T-helper 2 cell treated with Interferon-gamma antibody and Interleukin-4, amounts not matched to agents 100 ng/mL and 5 ng/mL, for 36 hours (primary cell): Measurements from ENCODE around the gene FGFBP1. TPM values are rescaled to one million over a fixed set of nuclear protein-coding genes. Genes with fewer than 3 reads are reported as not detected.

ENCODE experiments used
- intact Hi-C: fragments of 100-400 bp; cut with micrococcal nuclease; formaldehyde crosslinking; loops from one replicate; pipeline ENCODE4 v1.15.1; 2023
- total RNA-seq: library from RNA; stranded (reverse); gene quantifications from 2 replicates; pipeline ENCODE4 v1.2.3, GENCODE V29; 2022

Gene FGFBP1
- not detected in 2 replicates for total RNA-seq

GRCh38 chr4:15938640-15939039 is at the start of gene FGFBP1:
TSS of gene FGFBP1 (minus strand) at chr4:15938740. CDS start at chr4:15936632, 2,108 bp downstream.
- intact Hi-C loops: no loop called here

GRCh38 chr4:15988222-15988621 is 49.7 kb upstream of the FGFBP1 start:
- intact Hi-C loops: no loop called here

GRCh38 chr4:15986907-15987306 is 48.4 kb upstream of the FGFBP1 start:
- intact Hi-C loops: no loop called here

- intact Hi-C loops: no loop called here
Measured at GRCh38 chr4:15983610-15984009, 45.1 kb upstream of the FGFBP1 start.

- intact Hi-C loops: no loop called here
Measured at GRCh38 chr4:15982842-15983524, 44.4 kb upstream of the FGFBP1 start.

GRCh38 chr4:15976456-15977447 is 38.2 kb upstream of the FGFBP1 start:
- intact Hi-C loops: no loop called here

GRCh38 chr4:15971068-15971801 is 32.7 kb upstream of the FGFBP1 start:
- intact Hi-C loops: no loop called here

- intact Hi-C loops: no loop called here
Measured at GRCh38 chr4:15968551-15969300, 30.2 kb upstream of the FGFBP1 start.

- intact Hi-C loops: no loop called here
Measured at GRCh38 chr4:15965325-15965724, 26.8 kb upstream of the FGFBP1 start.

GRCh38 chr4:15964159-15964558 is 25.6 kb upstream of the FGFBP1 start:
- intact Hi-C loops: loop anchor here (5.0 kb wide), 1 partner anchor 298 kb away; no protein-coding TSS in a partner anchor

GRCh38 chr4:15963576-15963975 is 25.0 kb upstream of the FGFBP1 start:
- intact Hi-C loops: loop anchor here (1.0 to 5.0 kb wide), 2 partner anchors 38 to 299 kb away; no protein-coding TSS in a partner anchor

GRCh38 chr4:15963001-15963451 is 24.5 kb upstream of the FGFBP1 start, which contains the start of gene FGFBP2:
TSS of gene FGFBP2 (minus strand) at chr4:15963175. CDS start at chr4:15963129, 46 bp downstream.
- intact Hi-C loops: loop anchor here (1.0 to 5.0 kb wide), 2 partner anchors 38 to 299 kb away; no protein-coding TSS in a partner anchor

GRCh38 chr4:15961781-15962510 is 23.4 kb upstream of the FGFBP1 start:
- intact Hi-C loops: loop anchor here (5.0 kb wide), 1 partner anchor 300 kb away; no protein-coding TSS in a partner anchor

GRCh38 chr4:15958562-15958961 is 20.0 kb upstream of the FGFBP1 start:
- intact Hi-C loops: loop anchor here (5.0 to 10.0 kb wide), 3 partner anchors 306 to 554 kb away; no protein-coding TSS in a partner anchor

- intact Hi-C loops: loop anchor here (1.0 to 10.0 kb wide), 8 partner anchors 74 to 725 kb away; no protein-coding TSS in a partner anchor
Measured at GRCh38 chr4:15956179-15956850, 17.8 kb upstream of the FGFBP1 start.

- intact Hi-C loops: loop anchor here (1.0 to 10.0 kb wide), 8 partner anchors 73 to 724 kb away; no protein-coding TSS in a partner anchor
Measured at GRCh38 chr4:15955670-15956069, 17.1 kb upstream of the FGFBP1 start.

GRCh38 chr4:15953625-15954024 is 15.1 kb upstream of the FGFBP1 start:
- intact Hi-C loops: loop anchor here (10.0 kb wide), 1 partner anchor 549 kb away; no protein-coding TSS in a partner anchor

GRCh38 chr4:15951781-15952180 is 13.2 kb upstream of the FGFBP1 start:
- intact Hi-C loops: loop anchor here (10.0 kb wide), 1 partner anchor 547 kb away; no protein-coding TSS in a partner anchor

- intact Hi-C loops: no loop called here
Measured at GRCh38 chr4:15948826-15949225, 10.3 kb upstream of the FGFBP1 start.
